Tibial artery (tissue), 4 donors: ENCODE data around the gene NOSTRIN.

ENCODE experiments used
- DNase-seq, 2 donors: peaks; one replicate each; pipeline ENCODE4 v3.0.0-alpha.2; 2019
- H3K27ac ChIP-seq, 2 donors: fragments of 200-600 bp; sonication (generic) in 1 of 2; 1 replicate in 1 of 2; 2 replicates in 1 of 2; pipeline ENCODE4 v1.5.1; 2018 to 2019; ENCODE audit warnings: mild to moderate bottlenecking in 1 of 2
- H3K27me3 ChIP-seq, 2 donors: fragments of 200-600 bp; sonication (generic) in 1 of 2; one replicate each; pipeline versions ENCODE4 v1.5.1 to v1.6.0; 2016 to 2019
- H3K36me3 ChIP-seq, 3 donors: fragments of 200-600 bp; sonication (generic) in 2 of 3; one replicate each; pipeline ENCODE4 v1.5.1; 2016 to 2019; ENCODE audit warnings: mild to moderate bottlenecking in 2 of 3
- H3K4me1 ChIP-seq, 4 donors: fragments of 200-600 bp; sonication (generic) in 2 of 4; 1 replicate in 3 of 4; 2 replicates in 1 of 4; pipeline ENCODE4 v1.5.1; 2016 to 2019
- H3K4me3 ChIP-seq, 2 donors: fragments of 200-600 bp; sonication (generic) in 1 of 2; 1 replicate in 1 of 2; 2 replicates in 1 of 2; pipeline ENCODE4 v1.5.1; 2018 to 2019; ENCODE audit warnings: mild to moderate bottlenecking in 2 of 2
- H3K9me3 ChIP-seq, 3 donors: fragments of 200-600 bp; sonication (generic) in 1 of 3; one replicate each; pipeline ENCODE4 v1.5.1; 2016 to 2019
- intact Hi-C: fragments of 100-400 bp; cut with DNase I; formaldehyde crosslinking; loops from one replicate; pipeline ENCODE4 v1.15.0; 2023; ENCODE audit warnings: low total_unique reads
- TF ChIP-seq, protein P1 (sequence below), 2 experiments: fragments of 200-600 bp in 1 of 2; fragments of 450-650 bp in 1 of 2; IDR thresholded peaks; one replicate each; pipeline ENCODE4 v1.5.1; 2017 to 2019; ENCODE audit warnings: antibody characterized with exemption in 2 of 2, mild to moderate bottlenecking in 1 of 2, moderate library complexity in 1 of 2

NOSTRIN gene

DNA sequence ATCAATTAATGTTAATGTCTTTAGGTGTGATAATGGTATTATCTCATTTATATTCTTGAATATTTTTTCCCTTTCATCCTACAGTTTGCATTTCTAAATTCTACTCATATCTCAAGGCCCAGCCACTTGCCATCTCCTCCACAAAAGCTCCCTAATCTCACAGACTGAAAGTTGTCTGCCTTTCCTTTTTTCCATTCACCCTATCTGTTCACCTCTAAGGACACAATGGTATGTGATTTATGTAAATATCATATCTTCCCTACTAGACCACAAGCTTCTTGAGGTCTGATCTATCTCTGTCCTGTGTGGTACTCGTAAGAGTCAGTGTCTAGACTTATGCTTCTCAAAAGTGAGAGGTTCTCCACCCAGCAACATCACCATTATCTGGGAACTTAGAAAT, 91.7 kb downstream of the NOSTRIN start:
- no peaks in the 10 kb centered on the region for H3K36me3 ChIP-seq
- peaks cover 0 to 12% (median 6%) of the 10 kb centered on the region in 4 donors for H3K4me1 ChIP-seq
- TF ChIP-seq, protein P1, sequence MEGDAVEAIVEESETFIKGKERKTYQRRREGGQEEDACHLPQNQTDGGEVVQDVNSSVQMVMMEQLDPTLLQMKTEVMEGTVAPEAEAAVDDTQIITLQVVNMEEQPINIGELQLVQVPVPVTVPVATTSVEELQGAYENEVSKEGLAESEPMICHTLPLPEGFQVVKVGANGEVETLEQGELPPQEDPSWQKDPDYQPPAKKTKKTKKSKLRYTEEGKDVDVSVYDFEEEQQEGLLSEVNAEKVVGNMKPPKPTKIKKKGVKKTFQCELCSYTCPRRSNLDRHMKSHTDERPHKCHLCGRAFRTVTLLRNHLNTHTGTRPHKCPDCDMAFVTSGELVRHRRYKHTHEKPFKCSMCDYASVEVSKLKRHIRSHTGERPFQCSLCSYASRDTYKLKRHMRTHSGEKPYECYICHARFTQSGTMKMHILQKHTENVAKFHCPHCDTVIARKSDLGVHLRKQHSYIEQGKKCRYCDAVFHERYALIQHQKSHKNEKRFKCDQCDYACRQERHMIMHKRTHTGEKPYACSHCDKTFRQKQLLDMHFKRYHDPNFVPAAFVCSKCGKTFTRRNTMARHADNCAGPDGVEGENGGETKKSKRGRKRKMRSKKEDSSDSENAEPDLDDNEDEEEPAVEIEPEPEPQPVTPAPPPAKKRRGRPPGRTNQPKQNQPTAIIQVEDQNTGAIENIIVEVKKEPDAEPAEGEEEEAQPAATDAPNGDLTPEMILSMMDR (IDR thresholded peaks at IDR 0.05), result no peak
- no peaks in the 10 kb centered on the region for H3K27me3 ChIP-seq
- H3K27ac ChIP-seq, result no peak overlapping the region
- no peak overlapping the region for H3K4me3 ChIP-seq
- intact Hi-C loops, result no loop called here
- DNase-seq, result no peak
- H3K9me3 ChIP-seq, result no peaks in the 10 kb centered on the region

- Histone ChIP-seq H3K4me1 (peaks cover 0 to 11% (median 6%) of the 10 kb centered on the region in 4 donors), H3K9me3 (no peaks in the 10 kb centered on the region), H3K36me3 (no peaks in the 10 kb centered on the region), H3K27ac (no peak overlapping the region), H3K4me3 (no peak overlapping the region), H3K27me3 (no peaks in the 10 kb centered on the region)
- TF ChIP-seq, protein P1 (IDR thresholded peaks at IDR 0.05), result no peak
- intact Hi-C loops, result no loop called here
- DNase-seq, result no peak
These were observed 92.3 kb downstream of the NOSTRIN start for GRCh38 chr2:168894720-168895119.

- H3K36me3 ChIP-seq, result no peaks in the 10 kb centered on the region
- no peak overlapping the region for H3K4me3 ChIP-seq
- peaks cover 0 to 1% (median 0%) of the 10 kb centered on the region in 4 donors for H3K4me1 ChIP-seq
- TF ChIP-seq, protein P1 (IDR thresholded peaks at IDR 0.05), result no peak
- no peak overlapping the region for H3K27ac ChIP-seq
- H3K9me3 ChIP-seq, result no peaks in the 10 kb centered on the region
- intact Hi-C loops, result no loop called here
- H3K27me3 ChIP-seq, result no peaks in the 10 kb centered on the region
- DNase-seq, result no peak
These were observed 93.3 kb downstream of the NOSTRIN start for GRCh38 chr2:168895771-168896170.

GRCh38 chr2:168896783-168897182, 94.3 kb downstream of the NOSTRIN start:
- no peak for DNase-seq
- Histone ChIP-seq H3K4me1 (no peaks in the 10 kb centered on the region), H3K36me3 (no peaks in the 10 kb centered on the region), H3K27me3 (no peaks in the 10 kb centered on the region), H3K9me3 (no peaks in the 10 kb centered on the region), H3K4me3 (no peak overlapping the region), H3K27ac (no peak overlapping the region)
- intact Hi-C loops, result no loop called here
- TF ChIP-seq, protein P1 (IDR thresholded peaks at IDR 0.05), result no peak

GRCh38 chr2:168897449-168897848, 95.0 kb downstream of the NOSTRIN start:
- no peak for DNase-seq
- Histone ChIP-seq H3K27ac (no peak overlapping the region), H3K27me3 (no peaks in the 10 kb centered on the region), H3K9me3 (no peaks in the 10 kb centered on the region), H3K36me3 (no peaks in the 10 kb centered on the region), H3K4me3 (no peak overlapping the region), H3K4me1 (no peaks in the 10 kb centered on the region)
- intact Hi-C loops, result no loop called here
- TF ChIP-seq, protein P1 (IDR thresholded peaks at IDR 0.05), result no peak

DNA sequence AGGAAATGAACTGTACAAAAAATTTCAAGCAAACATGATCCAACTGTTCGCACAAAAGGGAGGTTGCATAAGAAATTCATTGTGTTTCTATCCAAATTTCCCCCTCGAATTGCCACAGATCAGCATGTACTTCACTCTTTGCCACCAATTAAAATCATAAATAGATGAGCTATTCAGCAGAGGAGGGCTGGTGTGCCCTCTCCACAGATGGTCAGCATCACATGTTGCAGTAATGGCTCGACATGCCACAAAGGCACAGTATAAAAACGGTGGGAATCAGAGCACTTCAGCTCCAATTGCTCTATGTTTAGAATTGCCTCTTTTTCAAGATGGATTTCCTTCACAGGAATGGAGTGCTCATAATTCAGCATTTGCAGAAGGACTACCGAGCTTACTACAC, 98.6 kb downstream of the NOSTRIN start, which contains the start of gene G6PC2:
Gene G6PC2 (plus strand): TSS at position 289 of the 400 bp plus-strand sequence. CDS start 41 bp downstream, at position 330.
- TF ChIP-seq, protein P1 (IDR thresholded peaks at IDR 0.05), result no peak
- Histone ChIP-seq H3K36me3 (no peaks in the 10 kb centered on the region), H3K9me3 (no peaks in the 10 kb centered on the region), H3K27me3 (no peaks in the 10 kb centered on the region), H3K4me3 (no peak within 1 kb of the TSS), H3K4me1 (no peaks in the 10 kb centered on the region), H3K27ac (no peak within 1 kb of the TSS)
- intact Hi-C loops, result no loop called here
- no peak for DNase-seq
